Esophagus squamous epithelium (tissue), 5 donors: ENCODE results near the gene CENPP. TPM values are rescaled to one million over a fixed set of nuclear protein-coding genes. Genes with fewer than 3 reads are reported as not detected.

ENCODE experiments used
- DNase-seq: peaks from one replicate; lab custom pipeline; 2025; lab: John Stamatoyannopoulos, UW
- H3K27ac ChIP-seq, 4 donors: fragments of 200-600 bp; sonication (generic); one replicate each; pipeline ENCODE4 v1.5.1; 2016 to 2019; ENCODE audit warnings: mild to moderate bottlenecking in 1 of 4
- H3K27me3 ChIP-seq, 4 donors: fragments of 200-600 bp; sonication (generic); 1 replicate in 3 of 4; 2 replicates in 1 of 4; pipeline versions ENCODE4 v1.5.1 to v1.6.0; 2017 to 2021; ENCODE audit warnings: antibody characterized with exemption in 1 of 4
- H3K36me3 ChIP-seq, 3 donors: fragments of 200-600 bp; sonication (generic); one replicate each; pipeline ENCODE4 v1.5.1; 2016 to 2019
- H3K4me1 ChIP-seq, 3 donors: fragments of 200-600 bp; sonication (generic); one replicate each; pipeline ENCODE4 v1.5.1; 2017 to 2019
- H3K4me3 ChIP-seq, 4 donors: fragments of 200-600 bp; sonication (generic); 1 replicate in 3 of 4; 2 replicates in 1 of 4; pipeline ENCODE4 v1.5.1; 2016 to 2019; ENCODE audit warnings: mild to moderate bottlenecking in 2 of 4, moderate library complexity in 1 of 4
- H3K9me3 ChIP-seq, 3 donors: fragments of 200-600 bp; sonication (generic); one replicate each; pipeline ENCODE4 v1.5.1; 2016 to 2019
- CTCF ChIP-seq, 6 experiments: fragments of 450-650 bp in 4 of 6; fragments of 200-600 bp in 2 of 6; sonication (generic) in 2 of 6; IDR thresholded peaks; one replicate each; pipeline ENCODE4 v1.5.1; 2016 to 2019; ENCODE audit warnings: antibody characterized with exemption in 6 of 6, mild to moderate bottlenecking in 4 of 6, moderate library complexity in 4 of 6
- POLR2A ChIP-seq, 4 donors: fragments of 450-650 bp; IDR thresholded peaks; one replicate each; pipeline ENCODE4 v1.6.1; 2017; ENCODE audit warnings: antibody characterized with exemption in 4 of 4, mild to moderate bottlenecking in 4 of 4, moderate library complexity in 3 of 4
- WGBS, 2 donors: methylation state at CpG; one replicate each; pipeline ENCODE4 v1.1.5; 2018; 5-methylcytosine and 5-hydroxymethylcytosine counted together
- intact Hi-C: fragments of 100-400 bp; cut with DNase I; formaldehyde crosslinking; loops from one replicate; pipeline ENCODE4 v1.15.0; 2022
- total RNA-seq, 4 donors: library from RNA; depleted of rRNA; stranded (reverse); fragments of >200 nt; gene quantifications; one replicate each; pipeline ENCODE4 v1.1.0, GENCODE V29; 2016
- donor health status: DM: yes; HTN: yes; CAD: no.

CENPP gene
- total RNA-seq, 4 donors from 2014 or later: 6.0 to 10.7 (median 7.5) TPM

GRCh38 chr9:92645041-92645440, 319.3 kb downstream of the CENPP start:
- peak overlapping the region in 1 of 4 donors; percentile 9 for H3K27ac ChIP-seq
- H3K36me3 ChIP-seq: peaks cover 37 to 100% (median 66%) of the 10 kb centered on the region in 3 donors
- H3K4me3 ChIP-seq: no peak overlapping the region
- H3K9me3 ChIP-seq: no peaks in the 10 kb centered on the region
- DNase-seq: no peak
- no peak for TF ChIP-seq POLR2A (IDR thresholded peaks at IDR 0.05)
- TF ChIP-seq CTCF (IDR thresholded peaks at IDR 0.05): no peak
- intact Hi-C loops: no loop called here
- H3K4me1 ChIP-seq: peaks cover 0 to 29% (median 0%) of the 10 kb centered on the region in 3 donors
- whole genome bisulfite sequencing, 2 donors: 88 to 99% methylated on average over 4 of the region's 4 CpGs
- no peaks in the 10 kb centered on the region for H3K27me3 ChIP-seq

- H3K4me3 ChIP-seq: no peak overlapping the region
- peaks cover 0 to 33% (median 13%) of the 10 kb centered on the region in 3 donors for H3K4me1 ChIP-seq
- TF ChIP-seq POLR2A (IDR thresholded peaks at IDR 0.05) (no peak), CTCF (IDR thresholded peaks at IDR 0.05) (no peak)
- no peak overlapping the region for H3K27ac ChIP-seq
- H3K27me3 ChIP-seq: no peaks in the 10 kb centered on the region
- no peak for DNase-seq
- peaks cover 23 to 100% (median 54%) of the 10 kb centered on the region in 3 donors for H3K36me3 ChIP-seq
- no peaks in the 10 kb centered on the region for H3K9me3 ChIP-seq
- intact Hi-C loops: no loop called here
- 91 to 96% methylated on average over 8 to 11 of the region's 11 CpGs for WGBS, 2 donors
Measured at GRCh38 chr9:92647671-92648473, 322.1 kb downstream of the CENPP start.

- Histone ChIP-seq H3K9me3 (no peaks in the 10 kb centered on the region), H3K4me3 (no peak overlapping the region), H3K36me3 (peaks cover 23 to 100% (median 50%) of the 10 kb centered on the region in 3 donors), H3K27me3 (no peaks in the 10 kb centered on the region), H3K4me1 (peaks cover 0 to 35% (median 17%) of the 10 kb centered on the region in 3 donors), H3K27ac (no peak overlapping the region)
- DNase-seq: no peak
- 83 to 89% methylated on average over 1 of the region's 6 CpGs for WGBS, 2 donors
- TF ChIP-seq CTCF (IDR thresholded peaks at IDR 0.05) (no peak), POLR2A (IDR thresholded peaks at IDR 0.05) (no peak)
- intact Hi-C loops: no loop called here
Measured at GRCh38 chr9:92648474-92648971, 322.8 kb downstream of the CENPP start.

- intact Hi-C loops: no loop called here
- no peak for DNase-seq
- H3K36me3 ChIP-seq: peaks cover 23 to 100% (median 45%) of the 10 kb centered on the region in 3 donors
- no peak for TF ChIP-seq CTCF (IDR thresholded peaks at IDR 0.05)
- no peak for TF ChIP-seq POLR2A (IDR thresholded peaks at IDR 0.05)
- no peak overlapping the region for H3K27ac ChIP-seq
- peaks cover 3 to 35% (median 22%) of the 10 kb centered on the region in 3 donors for H3K4me1 ChIP-seq
- no peaks in the 10 kb centered on the region for H3K27me3 ChIP-seq
- 94 to 100% methylated on average over 3 to 5 of the region's 5 CpGs for WGBS, 2 donors
- H3K4me3 ChIP-seq: no peak overlapping the region
- H3K9me3 ChIP-seq: no peaks in the 10 kb centered on the region
Measured at GRCh38 chr9:92649007-92649406, 323.3 kb downstream of the CENPP start.

GRCh38 chr9:92650296-92650695, 324.5 kb downstream of the CENPP start:
- 96 to 99% methylated on average over 6 of the region's 6 CpGs for WGBS, 2 donors
- peaks cover 25 to 100% (median 33%) of the 10 kb centered on the region in 3 donors for H3K36me3 ChIP-seq
- H3K9me3 ChIP-seq: no peaks in the 10 kb centered on the region
- H3K27me3 ChIP-seq: no peaks in the 10 kb centered on the region
- DNase-seq: no peak
- peak overlapping the region; percentile 47 to 93 (median 64) for H3K27ac ChIP-seq
- intact Hi-C loops: no loop called here
- TF ChIP-seq POLR2A (IDR thresholded peaks at IDR 0.05): no peak
- TF ChIP-seq CTCF (IDR thresholded peaks at IDR 0.05): no peak
- no peak overlapping the region for H3K4me3 ChIP-seq
- H3K4me1 ChIP-seq: peaks cover 16 to 43% (median 32%) of the 10 kb centered on the region in 3 donors
